Transverse colon (tissue), 4 donors: ENCODE data around the gene RALGAPA2.

Experiments used
- POLR2A ChIP-seq: fragments of 450-650 bp; IDR thresholded peaks from one replicate; pipeline ENCODE4 v1.6.1; 2016; ENCODE audit warnings: antibody characterized with exemption, mild to moderate bottlenecking, moderate library complexity
- POLR2AphosphoS5 ChIP-seq, 3 donors: sonication (generic); formaldehyde crosslinking; IDR thresholded peaks; one replicate each; pipeline ENCODE4 v1.6.1; 2016; ENCODE audit warnings: antibody characterized with exemption in 3 of 3
- TF ChIP-seq, protein P1 (sequence below), 5 experiments: fragments of 200-600 bp in 3 of 5; fragments of 450-650 bp in 2 of 5; sonication (generic) in 3 of 5; IDR thresholded peaks; 1 replicate in 2 of 5; 2 replicates in 3 of 5; pipeline ENCODE4 v1.5.1; 2016 to 2017; ENCODE audit warnings: antibody characterized with exemption in 5 of 5, inconsistent platforms in 3 of 5, mild to moderate bottlenecking in 2 of 5, moderate library complexity in 1 of 5

DNA sequence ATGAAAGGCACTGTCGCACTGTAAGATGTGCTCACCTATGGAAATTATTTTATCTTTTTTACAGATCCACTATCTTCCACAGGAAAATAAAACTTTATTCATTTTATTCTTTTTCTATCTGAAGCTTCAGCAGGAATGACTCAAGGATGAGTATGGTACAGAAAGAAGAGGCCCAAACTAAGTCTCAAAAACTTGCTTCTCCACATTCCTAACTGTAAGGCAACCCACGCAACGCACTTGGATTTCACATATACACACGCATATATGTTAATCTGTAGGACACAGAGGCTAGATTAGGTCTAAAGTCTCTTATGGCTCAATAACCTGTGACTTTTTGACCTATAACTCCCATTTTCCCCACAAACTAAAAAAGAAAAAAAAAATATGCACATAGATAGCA is 81.9 kb downstream of the RALGAPA2 start:
- TF ChIP-seq POLR2A (no peak), POLR2AphosphoS5 (IDR thresholded peaks at IDR 0.05) (no peak)
- TF ChIP-seq, protein P1, sequence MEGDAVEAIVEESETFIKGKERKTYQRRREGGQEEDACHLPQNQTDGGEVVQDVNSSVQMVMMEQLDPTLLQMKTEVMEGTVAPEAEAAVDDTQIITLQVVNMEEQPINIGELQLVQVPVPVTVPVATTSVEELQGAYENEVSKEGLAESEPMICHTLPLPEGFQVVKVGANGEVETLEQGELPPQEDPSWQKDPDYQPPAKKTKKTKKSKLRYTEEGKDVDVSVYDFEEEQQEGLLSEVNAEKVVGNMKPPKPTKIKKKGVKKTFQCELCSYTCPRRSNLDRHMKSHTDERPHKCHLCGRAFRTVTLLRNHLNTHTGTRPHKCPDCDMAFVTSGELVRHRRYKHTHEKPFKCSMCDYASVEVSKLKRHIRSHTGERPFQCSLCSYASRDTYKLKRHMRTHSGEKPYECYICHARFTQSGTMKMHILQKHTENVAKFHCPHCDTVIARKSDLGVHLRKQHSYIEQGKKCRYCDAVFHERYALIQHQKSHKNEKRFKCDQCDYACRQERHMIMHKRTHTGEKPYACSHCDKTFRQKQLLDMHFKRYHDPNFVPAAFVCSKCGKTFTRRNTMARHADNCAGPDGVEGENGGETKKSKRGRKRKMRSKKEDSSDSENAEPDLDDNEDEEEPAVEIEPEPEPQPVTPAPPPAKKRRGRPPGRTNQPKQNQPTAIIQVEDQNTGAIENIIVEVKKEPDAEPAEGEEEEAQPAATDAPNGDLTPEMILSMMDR (IDR thresholded peaks at IDR 0.05): no peak
